Activated T-helper 1 cell treated with anti-CD3 and anti-CD28 coated beads, Interleukin-12 subunit alpha, Interleukin-12 subunit beta, Interleukin-2, Interleukin-4 antibody, amounts not matched to agents 30 ng/mL and 10 ng/mL and 1 ng/mL, durations not matched to agents 14 hours and 24 hours and 36 hours (primary cell): ENCODE measurements around the gene METTL25. TPM values are rescaled to one million over a fixed set of nuclear protein-coding genes. Genes with fewer than 3 reads are reported as not detected.
"Not testable (repeated sequence)": the region's sequence is repeated elsewhere in the genome, so short reads cannot be mapped to it uniquely, and the experiment has no call there.

ENCODE experiments used
- DNase-seq: peaks from one replicate; pipeline ENCODE4 v3.0.0; 2021; ENCODE audit warnings: low spot score
- H3K27ac Mint-ChIP-seq: one replicate; pipeline ENCODE4 v1.8.0; 2021; ENCODE audit warnings: mild to moderate bottlenecking, mixed read lengths
- H3K27me3 Mint-ChIP-seq: one replicate; pipeline ENCODE4 v1.8.0; 2022; ENCODE audit warnings: mild to moderate bottlenecking, moderate library complexity, mixed read lengths; ENCODE audit not compliant: insufficient read depth
- H3K36me3 Mint-ChIP-seq: one replicate; pipeline ENCODE4 v1.8.0; 2021; ENCODE audit warnings: low read depth, mixed read lengths
- H3K4me1 Mint-ChIP-seq: one replicate; pipeline ENCODE4 v1.8.0; 2021; ENCODE audit warnings: low read depth, mixed read lengths
- H3K4me3 Mint-ChIP-seq: one replicate; pipeline ENCODE4 v1.8.0; 2021; ENCODE audit warnings: mild to moderate bottlenecking, moderate library complexity, mixed read lengths
- H3K9me3 Mint-ChIP-seq: one replicate; pipeline ENCODE4 v1.8.0; 2021; ENCODE audit warnings: mixed read lengths
- intact Hi-C: fragments of 100-400 bp; cut with micrococcal nuclease; formaldehyde crosslinking; loops from one replicate; pipeline ENCODE4 v1.15.1; 2024
- total RNA-seq: library from RNA; stranded (reverse); gene quantifications from 2 replicates; pipeline ENCODE4 v1.2.3, GENCODE V29; 2022

Gene METTL25
- total RNA-seq, 1 donor from 2014 or later, result 8.4 TPM

DNA sequence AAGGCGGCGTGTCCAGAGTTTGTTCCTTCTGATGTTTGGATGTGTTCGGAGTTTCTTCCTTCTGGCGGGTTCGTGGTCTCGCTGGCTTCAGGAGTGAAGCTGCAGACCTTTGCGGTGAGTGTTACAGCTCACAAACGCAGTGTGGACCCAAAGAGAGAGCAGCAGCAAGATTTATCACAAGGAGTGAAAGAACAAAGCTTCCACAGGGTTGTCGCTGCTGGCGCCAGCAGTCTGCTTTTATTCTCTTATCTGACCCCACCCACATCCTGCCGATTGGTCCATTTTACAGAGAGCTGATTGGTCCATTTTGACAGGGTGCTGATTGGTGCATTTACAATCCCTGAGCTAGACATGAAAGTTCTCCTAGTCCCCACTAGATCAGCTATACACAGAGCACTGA lies 2.5 kb downstream of the METTL25 start:
- Mint-ChIP-seq H3K4me1 (peaks cover 41% of the 10 kb centered on the region), H3K36me3 (peaks cover 21% of the 10 kb centered on the region)
- H3K27ac Mint-ChIP-seq, H3K9me3 Mint-ChIP-seq, H3K27me3 Mint-ChIP-seq, DNase-seq, H3K4me3 Mint-ChIP-seq, intact Hi-C loops: not testable (repeated sequence)

DNA sequence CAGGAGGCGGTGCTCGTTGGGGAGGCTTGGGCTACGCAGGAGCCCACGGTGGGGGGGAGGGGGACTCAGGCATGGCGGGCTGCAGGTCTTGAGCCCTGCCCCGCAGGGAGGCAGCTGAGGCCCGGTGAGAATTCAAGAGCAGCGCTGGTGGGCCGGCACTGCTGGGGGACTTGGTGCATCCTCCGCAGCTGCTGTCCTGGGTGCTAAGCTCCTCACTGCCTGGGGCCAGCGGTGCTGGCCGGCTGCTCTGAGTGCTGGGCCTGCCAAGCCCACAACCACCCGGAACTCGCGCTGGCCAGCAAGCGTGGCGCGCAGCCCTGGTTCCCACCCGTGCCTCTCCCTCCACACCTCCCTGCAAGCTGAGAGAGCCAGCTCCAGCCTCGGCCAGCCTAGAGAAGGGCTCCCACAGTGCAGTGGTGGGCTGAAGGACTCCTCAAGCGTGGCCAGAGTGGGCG lies 3.2 kb downstream of the METTL25 start:
- no peak overlapping the region for H3K27ac Mint-ChIP-seq
- no peaks in the 10 kb centered on the region for H3K27me3 Mint-ChIP-seq
- H3K9me3 Mint-ChIP-seq, result peaks cover 3% of the 10 kb centered on the region
- H3K4me3 Mint-ChIP-seq, result no peak overlapping the region
- intact Hi-C loops, result no loop called here
- peaks cover 34% of the 10 kb centered on the region for H3K4me1 Mint-ChIP-seq
- DNase-seq, result no peak
- H3K36me3 Mint-ChIP-seq, result peaks cover 15% of the 10 kb centered on the region

DNA sequence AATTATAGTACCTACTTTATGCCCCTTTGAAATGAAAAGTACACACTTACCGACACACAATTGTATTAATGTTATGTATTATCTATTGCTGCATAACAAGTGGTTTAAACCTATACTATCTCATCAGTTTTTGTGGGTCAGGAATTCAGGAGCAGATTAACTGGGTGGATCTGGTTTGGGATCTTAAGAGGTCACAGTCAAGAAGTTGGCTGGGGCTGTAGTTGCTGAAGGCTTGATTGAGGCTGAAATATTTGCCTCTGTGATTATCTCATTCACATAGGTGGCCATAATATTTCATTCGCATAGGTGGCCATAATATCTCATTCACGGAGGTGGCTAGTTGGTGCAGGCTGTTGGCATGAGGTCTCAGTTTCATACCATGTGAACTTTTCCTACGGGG lies 5.7 kb downstream of the METTL25 start:
- peaks cover 3% of the 10 kb centered on the region for H3K36me3 Mint-ChIP-seq
- intact Hi-C loops, result no loop called here
- peaks cover 17% of the 10 kb centered on the region for H3K4me1 Mint-ChIP-seq
- no peaks in the 10 kb centered on the region for H3K27me3 Mint-ChIP-seq
- no peak overlapping the region for H3K4me3 Mint-ChIP-seq
- DNase-seq, result no peak
- no peak overlapping the region for H3K27ac Mint-ChIP-seq
- H3K9me3 Mint-ChIP-seq, result peaks cover 6% of the 10 kb centered on the region

DNA sequence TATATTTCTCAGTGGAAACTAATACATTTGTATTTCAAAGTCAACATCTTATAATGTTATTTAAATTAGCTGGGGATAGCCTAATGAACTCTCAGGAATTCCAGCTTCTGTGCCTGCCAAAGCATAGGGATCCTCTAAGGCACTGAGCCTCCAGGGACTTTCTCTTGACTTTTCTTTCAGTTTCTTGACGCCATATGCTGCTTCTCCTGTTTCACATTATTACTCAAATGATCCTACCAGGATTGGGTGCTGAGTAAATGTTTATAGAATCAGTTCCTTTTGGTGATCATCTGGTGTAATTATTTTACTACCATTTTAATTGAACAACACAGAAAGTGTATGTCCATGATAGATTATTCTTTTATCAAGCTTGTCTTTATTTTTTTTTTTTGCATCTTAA lies 7.9 kb downstream of the METTL25 start:
- no peaks in the 10 kb centered on the region for H3K27me3 Mint-ChIP-seq
- DNase-seq, result no peak
- H3K36me3 Mint-ChIP-seq, result peaks cover 8% of the 10 kb centered on the region
- intact Hi-C loops, result no loop called here
- H3K4me3 Mint-ChIP-seq, result no peak overlapping the region
- H3K9me3 Mint-ChIP-seq, result peaks cover 8% of the 10 kb centered on the region
- no peaks in the 10 kb centered on the region for H3K4me1 Mint-ChIP-seq
- H3K27ac Mint-ChIP-seq, result no peak overlapping the region

DNA sequence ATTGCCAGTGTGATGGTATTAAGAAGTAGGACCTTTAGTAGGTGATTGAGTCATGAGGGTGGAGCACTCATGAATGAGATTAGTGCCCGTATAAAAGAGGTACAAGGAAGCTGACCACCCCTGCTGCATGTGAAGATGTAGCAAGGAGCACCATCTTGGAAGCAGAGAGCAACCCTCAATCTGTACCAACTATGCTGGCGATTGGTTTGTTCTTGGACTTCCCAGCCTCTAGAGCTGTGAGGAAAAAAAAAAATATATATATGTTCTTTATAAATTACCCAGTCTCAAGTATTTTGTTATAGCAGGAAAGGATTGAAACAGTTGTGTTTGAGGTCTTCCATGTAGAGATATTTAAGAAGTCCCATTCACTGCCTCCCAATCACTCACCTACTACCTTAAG lies 16.9 kb downstream of the METTL25 start:
- no peak for DNase-seq
- Mint-ChIP-seq H3K27ac (no peak overlapping the region), H3K27me3 (no peaks in the 10 kb centered on the region), H3K9me3 (peaks cover 8% of the 10 kb centered on the region), H3K36me3 (peaks cover 8% of the 10 kb centered on the region), H3K4me1 (no peaks in the 10 kb centered on the region), H3K4me3 (no peak overlapping the region)
- intact Hi-C loops, result no loop called here

DNA sequence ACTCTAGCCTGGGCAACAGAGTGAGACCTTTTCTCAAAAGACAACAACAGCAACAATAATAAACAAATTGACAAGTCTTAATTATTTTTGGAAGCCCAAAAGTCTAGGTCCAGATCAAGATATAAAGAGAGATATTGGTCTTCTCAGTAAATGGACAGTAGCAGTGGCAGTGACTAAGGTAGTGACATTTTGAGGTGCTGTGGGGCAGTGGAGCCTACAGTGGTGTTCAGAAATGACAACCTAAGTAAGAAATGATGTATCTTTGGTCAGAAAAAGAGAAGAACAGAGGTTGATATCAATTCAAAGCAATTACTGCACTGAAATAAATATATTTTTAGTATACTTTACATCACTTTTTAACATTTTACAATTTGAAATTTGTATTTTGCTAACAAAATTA lies 20.7 kb downstream of the METTL25 start:
- intact Hi-C loops, result no loop called here
- H3K27me3 Mint-ChIP-seq, result no peaks in the 10 kb centered on the region
- no peak overlapping the region for H3K27ac Mint-ChIP-seq
- H3K9me3 Mint-ChIP-seq, result no peaks in the 10 kb centered on the region
- no peaks in the 10 kb centered on the region for H3K4me1 Mint-ChIP-seq
- no peak for DNase-seq
- peaks cover under 1% of the 10 kb centered on the region for H3K36me3 Mint-ChIP-seq
- no peak overlapping the region for H3K4me3 Mint-ChIP-seq

DNA sequence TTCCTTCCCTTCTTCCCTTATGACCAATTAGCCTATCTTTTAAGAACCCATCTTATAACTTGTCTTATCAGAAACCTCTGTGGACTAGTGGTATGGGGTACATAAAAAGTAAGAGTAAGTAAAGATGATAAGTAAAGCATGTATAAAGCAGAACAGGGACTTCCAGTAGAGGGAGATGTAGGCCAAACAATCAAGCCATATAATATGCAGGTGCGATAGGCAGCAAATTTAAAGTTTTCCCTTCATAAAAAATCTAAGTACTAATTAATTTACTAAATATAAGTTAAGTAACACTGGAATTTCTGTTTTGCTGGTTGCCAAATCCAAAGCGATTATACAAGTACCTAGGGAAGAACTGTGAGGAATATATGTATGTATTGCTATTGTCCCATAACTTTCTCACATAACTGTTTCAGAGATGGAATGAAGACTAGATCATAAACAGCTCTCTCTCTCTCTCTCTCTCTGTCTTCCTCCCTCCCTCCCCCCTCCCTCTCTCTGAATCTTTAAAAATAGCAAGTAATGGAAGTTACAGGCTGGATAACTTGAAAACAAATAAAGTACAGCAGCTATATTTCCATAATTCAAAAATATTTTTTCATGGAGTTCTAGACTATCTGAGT lies 25.7 kb downstream of the METTL25 start:
- intact Hi-C loops, result no loop called here
- no peak overlapping the region for H3K4me3 Mint-ChIP-seq
- no peaks in the 10 kb centered on the region for H3K4me1 Mint-ChIP-seq
- no peaks in the 10 kb centered on the region for H3K27me3 Mint-ChIP-seq
- no peak overlapping the region for H3K27ac Mint-ChIP-seq
- no peaks in the 10 kb centered on the region for H3K9me3 Mint-ChIP-seq
- H3K36me3 Mint-ChIP-seq, result no peaks in the 10 kb centered on the region
- no peak for DNase-seq

DNA sequence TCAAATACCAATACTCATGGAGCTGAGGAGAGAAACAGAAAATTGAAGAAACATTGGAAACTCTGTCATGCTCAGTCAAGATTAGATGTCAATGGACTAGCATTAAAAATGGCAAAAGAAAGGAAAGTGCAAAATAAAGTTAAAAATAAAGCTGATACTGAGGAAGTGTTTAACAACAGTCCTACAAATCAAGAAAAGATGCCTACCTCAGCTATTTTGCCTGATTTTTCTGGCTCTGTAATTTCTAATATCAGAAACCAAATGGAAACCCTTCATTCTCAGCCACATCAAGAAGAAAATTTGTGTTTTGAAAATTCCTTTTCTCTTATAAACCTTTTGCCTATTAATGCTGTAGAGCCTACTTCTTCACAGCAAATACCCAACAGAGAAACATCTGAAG lies 40.5 kb downstream of the METTL25 start:
- no peak overlapping the region for H3K4me3 Mint-ChIP-seq
- intact Hi-C loops, result no loop called here
- no peaks in the 10 kb centered on the region for H3K4me1 Mint-ChIP-seq
- H3K9me3 Mint-ChIP-seq, result no peaks in the 10 kb centered on the region
- H3K27ac Mint-ChIP-seq, result no peak overlapping the region
- DNase-seq, result no peak
- H3K27me3 Mint-ChIP-seq, result no peaks in the 10 kb centered on the region
- no peaks in the 10 kb centered on the region for H3K36me3 Mint-ChIP-seq

DNA sequence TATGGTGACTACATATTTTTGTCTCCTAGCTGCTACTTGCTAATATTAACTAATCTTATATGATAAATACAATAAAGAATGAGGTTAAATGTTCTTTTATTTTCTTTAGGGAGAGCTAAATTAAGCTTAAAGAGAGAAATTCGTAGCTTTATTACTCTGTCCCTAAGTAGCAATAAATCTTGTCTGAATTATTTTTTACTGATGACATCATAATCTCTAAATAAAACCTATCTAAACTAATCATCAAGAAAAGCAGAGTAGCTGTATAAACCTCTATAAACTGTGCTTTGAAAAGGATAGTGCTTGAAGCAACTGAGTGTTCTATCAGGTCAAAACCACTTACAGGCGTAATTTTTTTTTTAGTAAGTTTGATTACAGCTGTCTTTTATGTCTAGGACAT lies 42.5 kb downstream of the METTL25 start:
- Mint-ChIP-seq H3K4me1 (no peaks in the 10 kb centered on the region), H3K27me3 (no peaks in the 10 kb centered on the region), H3K27ac (no peak overlapping the region), H3K9me3 (no peaks in the 10 kb centered on the region), H3K36me3 (no peaks in the 10 kb centered on the region), H3K4me3 (no peak overlapping the region)
- DNase-seq, result no peak
- intact Hi-C loops, result no loop called here

DNA sequence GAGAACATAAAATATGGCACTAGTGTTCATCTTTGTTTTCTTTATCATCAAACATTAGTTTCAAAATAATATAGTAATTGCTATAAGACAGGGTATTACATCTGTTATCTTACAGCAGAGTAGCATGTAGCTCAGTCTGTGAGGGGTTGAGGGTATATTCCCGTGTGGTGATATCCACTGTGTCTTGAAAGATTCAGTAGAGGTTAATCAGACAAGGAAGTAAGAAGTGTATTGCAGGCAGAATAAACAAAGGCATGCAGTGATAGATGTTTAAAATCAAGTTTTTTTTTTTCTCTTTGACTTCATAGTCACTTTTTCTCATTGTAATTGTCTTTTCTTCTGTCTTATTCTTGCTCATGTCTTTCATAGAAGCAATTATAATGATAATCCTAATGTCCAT lies 48.3 kb downstream of the METTL25 start:
- Mint-ChIP-seq H3K9me3 (no peaks in the 10 kb centered on the region), H3K4me3 (no peak overlapping the region), H3K27me3 (no peaks in the 10 kb centered on the region), H3K36me3 (no peaks in the 10 kb centered on the region), H3K4me1 (no peaks in the 10 kb centered on the region), H3K27ac (no peak overlapping the region)
- intact Hi-C loops, result no loop called here
- no peak for DNase-seq

DNA sequence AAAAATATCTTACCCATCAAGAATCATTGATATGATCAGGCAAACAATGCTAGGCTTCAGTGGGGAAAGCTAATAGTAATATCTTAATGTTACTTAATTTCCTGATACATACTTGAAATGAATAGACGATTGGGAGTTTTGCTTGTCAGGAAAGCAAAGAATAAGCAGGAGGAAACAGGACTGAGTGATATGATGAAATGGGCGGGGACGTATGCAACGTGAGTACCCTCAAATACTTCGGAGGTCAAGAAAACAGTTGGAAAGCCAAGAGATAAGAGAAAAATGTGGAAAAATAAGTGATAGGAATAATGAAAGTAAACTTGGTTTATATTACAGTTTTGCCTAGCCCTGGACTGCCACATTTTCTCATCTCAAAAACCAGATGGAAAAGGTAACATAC lies 49.2 kb downstream of the METTL25 start:
- Mint-ChIP-seq H3K27me3 (no peaks in the 10 kb centered on the region), H3K36me3 (no peaks in the 10 kb centered on the region), H3K4me1 (no peaks in the 10 kb centered on the region), H3K9me3 (no peaks in the 10 kb centered on the region), H3K27ac (no peak overlapping the region), H3K4me3 (no peak overlapping the region)
- DNase-seq, result no peak
- intact Hi-C loops, result no loop called here

DNA sequence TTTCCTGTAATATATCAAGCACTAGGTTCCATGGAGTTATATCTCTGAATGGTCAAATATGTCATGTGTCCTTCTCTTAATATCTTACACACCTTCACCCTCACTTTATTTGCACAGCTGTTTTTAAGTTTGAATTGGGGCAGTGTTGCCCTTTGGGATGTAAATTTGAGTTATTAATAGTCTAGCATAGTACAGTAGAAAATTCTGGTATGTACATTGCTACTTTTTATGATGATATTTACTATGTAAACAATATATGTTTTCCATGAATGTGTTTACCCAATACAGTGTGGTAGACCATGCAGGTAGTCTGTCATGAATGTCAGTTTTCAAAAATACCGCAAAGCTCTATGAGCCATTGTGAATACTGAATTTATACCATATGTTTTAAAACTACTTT lies 50.5 kb downstream of the METTL25 start:
- no peaks in the 10 kb centered on the region for H3K36me3 Mint-ChIP-seq

DNA sequence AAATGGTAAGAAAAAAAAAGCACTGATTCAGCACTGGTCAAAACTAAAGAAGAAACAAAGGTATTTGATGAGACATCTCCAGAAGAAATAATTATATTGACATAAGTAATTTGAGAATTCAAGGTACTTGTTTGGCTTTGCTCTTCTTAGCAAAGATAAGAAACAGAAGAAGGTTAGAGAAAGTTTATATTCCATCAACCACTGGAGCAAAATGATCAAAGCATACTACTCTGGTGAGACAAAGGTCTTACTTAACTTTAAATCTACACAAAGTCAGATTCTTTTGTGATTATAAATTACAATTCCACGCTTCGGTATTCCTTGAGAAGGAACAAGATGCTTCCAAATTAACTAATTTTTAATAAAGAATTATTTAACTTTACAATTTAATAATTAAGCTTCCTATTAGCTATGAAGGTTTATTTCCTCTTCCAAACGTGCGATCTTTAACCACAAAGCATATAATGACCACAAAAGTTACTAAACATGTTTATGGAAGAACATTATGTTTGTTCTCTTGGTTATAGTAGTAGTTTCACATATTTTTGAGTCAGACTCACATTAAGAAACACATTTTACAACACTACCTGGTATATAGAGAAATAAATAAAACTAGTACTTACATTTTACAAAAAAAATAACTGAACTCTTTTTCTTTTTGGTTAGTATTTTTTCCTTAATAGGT lies 53.4 kb downstream of the METTL25 start:
- H3K9me3 Mint-ChIP-seq, result no peaks in the 10 kb centered on the region
- no peak overlapping the region for H3K27ac Mint-ChIP-seq
- H3K27me3 Mint-ChIP-seq, result no peaks in the 10 kb centered on the region
- H3K36me3 Mint-ChIP-seq, result no peaks in the 10 kb centered on the region
- DNase-seq, result no peak
- H3K4me1 Mint-ChIP-seq, result no peaks in the 10 kb centered on the region
- intact Hi-C loops, result no loop called here
- no peak overlapping the region for H3K4me3 Mint-ChIP-seq

More for the DNA sequence above, 50.5 kb downstream of the METTL25 start:
- Mint-ChIP-seq H3K9me3 (no peaks in the 10 kb centered on the region), H3K27me3 (no peaks in the 10 kb centered on the region), H3K4me3 (no peak overlapping the region), H3K27ac (no peak overlapping the region), H3K4me1 (no peaks in the 10 kb centered on the region)
- intact Hi-C loops, result no loop called here
- DNase-seq, result no peak

DNA sequence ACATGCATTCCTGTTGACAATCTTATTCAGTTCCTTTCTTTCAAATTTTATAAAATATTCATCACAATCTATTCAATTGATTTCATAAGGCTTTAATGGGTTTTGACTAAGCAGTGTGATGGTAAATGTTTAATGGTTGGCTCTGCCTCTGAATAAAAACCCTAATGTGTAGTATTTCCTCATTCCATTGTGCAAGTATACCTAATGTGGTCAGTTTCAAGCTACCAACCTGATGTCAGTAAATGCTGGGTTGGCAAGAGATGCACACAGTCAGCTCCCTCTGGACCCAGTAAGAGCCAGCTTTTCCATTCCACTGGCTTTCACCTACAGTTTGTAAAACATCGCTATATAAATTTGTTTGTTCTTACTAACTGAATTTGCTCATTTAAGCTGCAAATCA lies 53.9 kb downstream of the METTL25 start:
- intact Hi-C loops, result no loop called here
- Mint-ChIP-seq H3K9me3 (no peaks in the 10 kb centered on the region), H3K27ac (no peak overlapping the region), H3K4me3 (no peak overlapping the region), H3K27me3 (no peaks in the 10 kb centered on the region), H3K4me1 (no peaks in the 10 kb centered on the region), H3K36me3 (no peaks in the 10 kb centered on the region)
- DNase-seq, result no peak
